GM06990 (cell line): Measurements from ENCODE around the gene TSPAN33.

Experiments
- DNase-seq: peaks from one replicate; pipeline ENCODE4 v3.0.0-alpha.2; 2011; ENCODE audit not compliant: insufficient read length; ENCODE audit errors: extremely low read depth
- H3K27me3 ChIP-seq: replicated peaks from 2 replicates; pipeline ENCODE4 v1.6.0; 2011; ENCODE audit warnings: low read length; ENCODE audit not compliant: control insufficient read depth, insufficient read depth
- H3K36me3 ChIP-seq: 2 replicates; pipeline ENCODE4 v1.5.1; 2011; ENCODE audit warnings: low read length; ENCODE audit not compliant: control insufficient read depth, insufficient read depth
- H3K4me3 ChIP-seq: replicated peaks from 2 replicates; pipeline ENCODE4 v1.5.1; 2011; ENCODE audit warnings: low read depth, mild to moderate bottlenecking, control low read depth, low read length
- TF ChIP-seq, protein P1 (sequence below): IDR thresholded peaks from 2 replicates; pipeline ENCODE4 v1.5.1; 2011; ENCODE audit warnings: low read length, control low read depth, mild to moderate bottlenecking, inconsistent platforms; ENCODE audit not compliant: insufficient read depth, poor library complexity, severe bottlenecking

TSPAN33 gene

DNA sequence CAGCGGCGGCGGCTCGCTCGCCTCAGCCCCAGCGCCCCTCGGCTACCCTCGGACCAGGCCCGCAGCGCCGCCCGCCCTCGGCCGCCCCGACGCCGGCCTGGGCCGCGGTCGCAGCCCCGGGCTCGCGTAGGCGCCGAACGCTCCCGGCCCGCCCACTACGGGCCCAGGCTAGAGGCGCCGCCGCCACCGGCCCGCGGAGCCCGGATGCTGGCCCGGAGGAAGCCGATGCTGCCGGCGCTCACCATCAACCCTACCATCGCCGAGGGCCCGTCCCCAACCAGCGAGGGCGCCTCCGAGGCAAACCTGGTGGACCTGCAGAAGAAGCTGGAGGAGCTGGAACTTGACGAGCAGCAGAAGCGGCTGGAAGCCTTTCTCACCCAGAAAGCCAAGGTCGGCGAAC lies 18.2 kb upstream of the TSPAN33 start:
- no peak for DNase-seq
- Histone ChIP-seq H3K4me3 (no peak overlapping the region), H3K27me3 (no peaks in the 10 kb centered on the region), H3K36me3 (no peaks in the 10 kb centered on the region)
- TF ChIP-seq, protein P1, sequence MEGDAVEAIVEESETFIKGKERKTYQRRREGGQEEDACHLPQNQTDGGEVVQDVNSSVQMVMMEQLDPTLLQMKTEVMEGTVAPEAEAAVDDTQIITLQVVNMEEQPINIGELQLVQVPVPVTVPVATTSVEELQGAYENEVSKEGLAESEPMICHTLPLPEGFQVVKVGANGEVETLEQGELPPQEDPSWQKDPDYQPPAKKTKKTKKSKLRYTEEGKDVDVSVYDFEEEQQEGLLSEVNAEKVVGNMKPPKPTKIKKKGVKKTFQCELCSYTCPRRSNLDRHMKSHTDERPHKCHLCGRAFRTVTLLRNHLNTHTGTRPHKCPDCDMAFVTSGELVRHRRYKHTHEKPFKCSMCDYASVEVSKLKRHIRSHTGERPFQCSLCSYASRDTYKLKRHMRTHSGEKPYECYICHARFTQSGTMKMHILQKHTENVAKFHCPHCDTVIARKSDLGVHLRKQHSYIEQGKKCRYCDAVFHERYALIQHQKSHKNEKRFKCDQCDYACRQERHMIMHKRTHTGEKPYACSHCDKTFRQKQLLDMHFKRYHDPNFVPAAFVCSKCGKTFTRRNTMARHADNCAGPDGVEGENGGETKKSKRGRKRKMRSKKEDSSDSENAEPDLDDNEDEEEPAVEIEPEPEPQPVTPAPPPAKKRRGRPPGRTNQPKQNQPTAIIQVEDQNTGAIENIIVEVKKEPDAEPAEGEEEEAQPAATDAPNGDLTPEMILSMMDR, result no peak

DNA sequence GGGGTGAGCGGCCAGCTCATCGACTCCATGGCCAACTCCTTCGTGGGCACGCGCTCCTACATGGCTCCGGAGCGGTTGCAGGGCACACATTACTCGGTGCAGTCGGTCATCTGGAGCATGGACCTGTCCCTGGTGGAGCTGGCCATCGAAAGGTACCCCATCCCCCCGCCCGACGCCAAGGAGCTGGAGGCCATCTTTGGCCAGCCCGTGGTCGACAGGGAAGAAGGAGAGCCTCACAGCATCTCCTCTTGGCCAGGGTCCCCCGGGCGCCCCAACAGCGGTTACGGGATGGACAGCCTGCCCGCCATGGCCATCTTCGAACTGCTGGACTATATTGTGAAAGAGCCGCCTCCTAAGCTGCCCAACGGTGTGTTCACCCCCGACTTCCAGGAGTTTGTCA lies 17.4 kb upstream of the TSPAN33 start:
- Histone ChIP-seq H3K36me3 (no peaks in the 10 kb centered on the region), H3K4me3 (no peak overlapping the region), H3K27me3 (no peaks in the 10 kb centered on the region)
- no peak for DNase-seq
- TF ChIP-seq, protein P1, result no peak

DNA sequence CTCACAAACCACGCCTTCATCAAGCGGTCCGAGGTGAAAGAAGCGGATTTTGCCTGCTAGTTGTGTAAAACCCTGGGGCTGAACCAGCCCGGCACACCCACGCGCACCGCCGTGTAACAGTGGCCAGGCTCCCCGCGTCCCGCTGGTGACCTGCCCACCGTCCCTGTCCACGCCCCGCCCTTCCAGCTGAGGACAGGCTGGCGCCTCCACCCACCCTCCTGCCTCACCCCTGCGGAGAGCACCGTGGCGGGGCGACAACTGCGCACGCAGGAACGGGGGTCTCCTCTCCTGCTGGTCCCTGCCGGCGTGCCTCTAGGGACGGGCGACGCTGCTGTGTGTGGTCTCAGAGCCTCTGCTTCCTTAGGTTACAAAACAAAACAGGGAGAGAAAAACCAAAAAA lies 16.9 kb upstream of the TSPAN33 start:
- no peaks in the 10 kb centered on the region for H3K27me3 ChIP-seq
- no peaks in the 10 kb centered on the region for H3K36me3 ChIP-seq
- TF ChIP-seq, protein P1, result no peak
- H3K4me3 ChIP-seq, result no peak overlapping the region
- DNase-seq, result no peak

DNA sequence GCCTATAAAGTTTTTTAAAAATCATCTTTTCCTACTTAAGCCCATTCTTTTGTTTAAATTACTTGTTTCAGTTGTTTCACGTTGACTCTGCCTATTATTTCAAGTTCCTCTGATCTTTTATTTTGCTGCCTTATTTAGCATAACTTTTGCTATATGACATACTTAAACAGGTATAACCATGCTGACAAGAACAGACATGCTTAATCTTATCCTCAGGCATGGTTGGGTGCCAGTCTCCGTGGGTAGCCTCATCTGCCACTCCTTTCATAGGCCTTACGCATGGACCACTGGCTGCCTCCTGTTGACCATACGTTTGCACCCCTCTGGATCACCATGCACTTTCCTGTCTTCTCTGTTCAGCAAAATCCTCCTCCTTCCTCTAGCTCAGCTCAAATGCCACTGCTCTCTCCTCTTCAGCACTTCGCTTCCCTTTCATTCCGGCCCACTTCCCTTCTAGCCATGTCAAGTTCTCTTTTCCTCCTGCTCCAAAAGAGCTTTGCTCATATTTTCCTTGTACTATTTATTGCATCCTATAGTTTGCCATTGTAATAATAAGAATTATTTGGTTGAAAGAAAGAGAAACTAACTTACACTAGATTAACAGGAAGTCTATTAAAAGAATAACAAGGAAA lies 10.0 kb upstream of the TSPAN33 start:
- Histone ChIP-seq H3K27me3 (no peaks in the 10 kb centered on the region), H3K4me3 (no peak overlapping the region), H3K36me3 (no peaks in the 10 kb centered on the region)
- DNase-seq, result no peak
- TF ChIP-seq, protein P1, result no peak

- Histone ChIP-seq H3K36me3 (no peaks in the 10 kb centered on the region), H3K4me3 (no peak overlapping the region), H3K27me3 (no peaks in the 10 kb centered on the region)
- TF ChIP-seq, protein P1, result no peak
- peak; percentile 46 for DNase-seq
Measured at GRCh38 chr7:129136887-129137642, 7.4 kb upstream of the TSPAN33 start.
